ENCODE measurements around the gene GPR176.

GPR176 gene, protein sequence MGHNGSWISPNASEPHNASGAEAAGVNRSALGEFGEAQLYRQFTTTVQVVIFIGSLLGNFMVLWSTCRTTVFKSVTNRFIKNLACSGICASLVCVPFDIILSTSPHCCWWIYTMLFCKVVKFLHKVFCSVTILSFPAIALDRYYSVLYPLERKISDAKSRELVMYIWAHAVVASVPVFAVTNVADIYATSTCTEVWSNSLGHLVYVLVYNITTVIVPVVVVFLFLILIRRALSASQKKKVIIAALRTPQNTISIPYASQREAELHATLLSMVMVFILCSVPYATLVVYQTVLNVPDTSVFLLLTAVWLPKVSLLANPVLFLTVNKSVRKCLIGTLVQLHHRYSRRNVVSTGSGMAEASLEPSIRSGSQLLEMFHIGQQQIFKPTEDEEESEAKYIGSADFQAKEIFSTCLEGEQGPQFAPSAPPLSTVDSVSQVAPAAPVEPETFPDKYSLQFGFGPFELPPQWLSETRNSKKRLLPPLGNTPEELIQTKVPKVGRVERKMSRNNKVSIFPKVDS

DNA sequence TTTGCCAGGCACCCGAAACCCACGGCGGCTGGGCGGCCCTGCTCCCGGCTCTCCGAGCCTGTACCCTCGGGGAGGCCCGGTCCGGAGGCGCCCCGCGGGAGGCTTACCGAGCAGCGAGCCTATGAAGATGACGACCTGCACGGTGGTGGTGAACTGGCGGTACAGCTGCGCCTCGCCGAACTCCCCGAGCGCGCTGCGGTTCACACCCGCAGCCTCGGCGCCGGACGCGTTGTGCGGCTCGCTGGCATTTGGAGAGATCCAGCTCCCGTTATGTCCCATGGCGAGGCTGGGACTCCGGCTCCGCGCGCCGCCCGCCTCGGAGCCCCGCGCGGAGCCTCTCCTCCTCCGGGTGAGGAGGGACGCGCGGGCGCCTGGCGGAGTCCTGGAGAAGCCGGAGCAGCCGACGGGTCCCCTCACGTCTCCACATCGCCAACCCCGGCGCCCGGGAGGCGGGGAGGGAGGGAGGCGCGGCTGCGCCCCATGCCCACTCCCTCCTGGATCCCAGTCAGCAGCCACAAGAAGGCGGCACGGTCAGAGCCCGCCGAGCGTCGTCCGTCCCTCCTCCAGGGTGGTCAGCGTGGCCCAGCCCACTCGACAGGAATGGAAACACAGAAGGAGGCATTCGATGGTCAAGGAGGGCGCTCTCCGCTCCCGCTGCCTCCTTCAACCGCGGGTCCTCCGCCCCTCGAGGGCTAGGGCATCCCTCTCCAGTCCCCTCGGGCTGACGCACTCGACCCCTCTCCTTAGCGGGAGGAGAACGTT is at the start of gene GPR176:
TSS of gene GPR176 (minus strand) at position 519 of the 762 bp plus-strand sequence. CDS start at position 279, 240 bp downstream.
- DNase-seq (ENCODE audit: low spot score): peak; percentile 37

DNA sequence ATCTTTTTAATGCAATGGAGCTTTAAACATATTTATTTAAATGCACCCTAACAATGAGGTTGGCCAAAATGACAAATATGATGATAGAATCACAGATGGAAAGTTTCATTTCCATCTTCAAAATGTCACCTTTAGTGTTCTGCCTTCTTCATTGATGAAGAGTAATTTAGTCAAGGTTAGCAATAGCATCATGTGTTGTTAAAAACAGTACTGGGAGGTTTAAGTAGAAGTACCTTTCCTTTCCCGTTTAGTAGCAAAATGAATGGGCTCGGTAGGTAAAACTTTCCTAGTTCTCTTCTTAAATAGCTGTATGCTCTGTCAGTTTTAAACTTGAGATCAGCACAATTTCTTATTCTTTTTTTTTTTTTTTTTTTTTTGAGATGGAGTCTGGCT is 48.9 kb upstream of the GPR176 start:
- DNase-seq (ENCODE audit: low spot score): no peak

DNA sequence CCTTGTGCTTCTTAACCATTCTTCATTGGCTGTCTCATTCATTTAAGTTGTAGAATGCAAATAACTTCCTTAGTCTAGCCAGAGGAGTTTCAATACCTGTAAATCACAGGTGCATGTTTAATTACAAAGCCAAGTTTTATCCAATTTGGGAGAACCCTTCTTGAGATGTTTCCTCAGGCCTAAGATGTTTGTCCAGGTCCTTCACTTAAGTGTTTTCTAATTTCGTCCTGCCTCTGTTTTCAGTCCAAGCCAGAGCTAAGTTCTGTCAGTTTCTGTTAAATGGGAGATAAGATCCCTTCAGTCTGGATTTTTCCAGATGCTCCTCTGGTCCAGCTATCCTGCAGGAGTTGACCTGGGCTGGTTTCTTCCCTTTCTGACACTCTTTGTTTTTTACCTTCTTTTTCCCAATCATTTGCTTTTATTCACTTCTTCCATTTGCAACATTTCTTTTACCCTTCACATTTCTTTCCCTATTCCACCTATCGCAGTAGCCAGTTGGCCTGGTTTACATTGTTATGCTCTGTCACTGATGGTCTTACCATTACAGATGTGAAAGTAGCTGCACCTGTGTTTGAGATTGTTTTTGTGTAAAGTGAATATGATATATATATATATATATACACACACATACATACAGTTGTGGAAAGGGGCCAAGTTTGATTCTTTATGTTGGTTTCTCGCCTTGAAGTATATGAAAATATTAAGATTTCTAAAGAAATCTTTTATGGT is 48.4 kb upstream of the GPR176 start:
- DNase-seq (ENCODE audit: low spot score): no peak

DNA sequence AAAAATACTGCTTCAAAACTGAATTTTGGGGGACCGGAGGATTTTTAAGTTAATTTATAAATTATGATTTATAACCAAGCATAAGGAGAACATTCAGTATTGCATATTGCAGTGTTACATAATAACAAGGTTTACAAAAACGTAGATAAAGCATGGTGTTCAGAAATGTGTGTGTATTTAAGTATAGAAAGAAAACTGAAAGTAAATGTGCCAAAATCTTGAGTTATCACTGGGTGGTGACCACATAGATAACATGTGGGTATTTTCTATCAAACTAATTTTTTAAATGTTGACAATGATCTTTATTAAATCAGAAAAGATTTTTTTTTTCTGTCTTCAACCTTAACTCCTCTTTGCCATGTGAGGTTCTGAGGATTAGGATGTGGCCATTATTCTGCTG is 46.5 kb upstream of the GPR176 start:
- DNase-seq (ENCODE audit: low spot score): no peak

DNA sequence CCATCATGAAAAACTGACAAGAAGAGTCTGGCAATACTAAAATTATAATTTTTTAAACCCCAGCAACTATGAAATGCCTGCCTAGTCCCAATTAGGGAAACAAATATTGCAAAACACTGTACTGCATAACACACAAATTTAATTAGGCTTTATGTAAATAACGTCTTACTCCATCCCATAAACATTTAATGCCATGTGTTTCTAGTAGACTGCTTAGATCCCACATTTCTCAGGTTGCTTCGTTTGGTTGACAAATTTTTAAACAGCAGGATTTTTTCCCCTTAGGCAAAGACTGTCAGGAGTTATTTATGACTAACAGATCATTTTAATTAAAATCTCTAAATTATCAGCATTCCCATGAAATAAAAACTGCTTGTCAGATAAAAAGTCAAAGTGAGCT is 43.7 kb upstream of the GPR176 start:
- DNase-seq (ENCODE audit: low spot score): no peak

DNA sequence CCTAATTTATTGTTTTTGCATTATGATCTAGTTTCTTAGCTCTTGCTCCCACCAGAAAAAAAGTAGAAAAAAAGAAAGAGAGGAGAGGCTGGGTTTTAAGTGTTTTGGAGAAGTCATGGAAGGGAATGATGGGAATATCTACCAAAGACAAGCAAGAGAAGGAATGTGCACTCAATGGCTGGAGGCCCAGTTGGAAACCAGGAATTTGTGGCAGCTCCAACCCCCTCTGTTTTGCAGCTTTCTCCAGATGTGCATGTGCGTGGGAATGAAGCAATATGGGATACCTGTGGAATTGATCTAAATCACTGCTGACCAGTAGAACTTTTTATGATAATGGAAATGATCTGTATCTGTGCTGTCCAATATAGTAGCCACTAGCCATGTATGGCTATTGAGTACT is 41.0 kb upstream of the GPR176 start:
- DNase-seq (ENCODE audit: low spot score): no peak

DNA sequence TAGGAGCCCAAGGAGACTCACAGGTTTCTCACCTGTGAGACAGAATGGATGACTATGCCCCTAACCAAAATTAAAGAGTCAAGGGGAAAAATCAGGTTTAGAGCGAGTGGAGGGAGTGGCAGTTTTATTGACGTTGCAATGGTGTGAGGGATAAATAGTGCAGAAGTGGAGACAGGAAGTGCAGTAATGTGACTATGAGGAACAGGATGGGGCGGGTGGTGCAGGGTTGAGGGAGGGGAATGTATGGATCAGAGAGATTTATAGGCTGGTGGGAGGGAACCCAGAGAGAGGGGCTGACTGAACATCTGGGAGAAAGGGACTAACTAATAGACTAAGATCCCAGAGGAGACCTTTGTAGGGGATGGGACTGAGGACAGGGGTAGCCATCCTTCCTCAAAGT is 40.3 kb upstream of the GPR176 start:
- DNase-seq (ENCODE audit: low spot score): no peak

DNA sequence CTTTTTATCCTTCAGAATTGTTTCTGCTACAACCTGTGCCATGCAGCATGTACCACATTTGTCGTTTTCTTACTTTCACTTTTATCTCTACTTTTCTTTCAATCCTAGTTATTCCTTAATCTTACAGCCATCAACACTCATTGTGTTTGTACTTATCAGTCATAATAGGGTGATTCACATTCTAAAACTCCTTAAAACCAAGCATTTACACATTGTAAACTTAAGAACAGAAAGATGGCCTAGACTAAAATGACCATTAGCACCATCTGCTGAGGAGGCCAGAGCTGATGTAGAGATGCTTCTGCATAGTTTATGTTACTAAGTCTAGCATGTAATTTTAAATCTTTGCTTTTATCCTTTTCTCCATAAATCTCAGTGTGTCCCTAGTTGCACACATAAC is 39.3 kb upstream of the GPR176 start:
- DNase-seq (ENCODE audit: low spot score): no peak

DNA sequence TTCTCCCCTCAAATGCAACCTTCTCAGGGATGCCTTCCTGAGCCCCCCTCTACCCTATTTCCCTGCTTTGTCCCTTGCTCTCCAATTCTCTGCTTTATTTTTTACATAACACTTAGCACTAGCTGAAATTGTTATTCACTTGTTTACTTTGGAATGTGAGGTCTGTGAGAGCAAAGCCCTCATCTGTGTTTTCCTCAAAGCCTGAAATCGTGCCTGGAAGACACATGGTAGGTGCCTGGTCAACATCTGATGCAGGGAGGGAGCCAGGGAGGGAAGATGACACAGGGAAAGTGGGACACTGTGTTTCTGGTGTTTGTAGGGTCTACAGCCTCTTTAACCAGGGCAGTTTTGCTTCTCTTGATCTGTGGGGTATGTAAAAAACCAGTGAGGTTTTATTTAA is 37.4 kb upstream of the GPR176 start:
- DNase-seq (ENCODE audit: low spot score): no peak

DNA sequence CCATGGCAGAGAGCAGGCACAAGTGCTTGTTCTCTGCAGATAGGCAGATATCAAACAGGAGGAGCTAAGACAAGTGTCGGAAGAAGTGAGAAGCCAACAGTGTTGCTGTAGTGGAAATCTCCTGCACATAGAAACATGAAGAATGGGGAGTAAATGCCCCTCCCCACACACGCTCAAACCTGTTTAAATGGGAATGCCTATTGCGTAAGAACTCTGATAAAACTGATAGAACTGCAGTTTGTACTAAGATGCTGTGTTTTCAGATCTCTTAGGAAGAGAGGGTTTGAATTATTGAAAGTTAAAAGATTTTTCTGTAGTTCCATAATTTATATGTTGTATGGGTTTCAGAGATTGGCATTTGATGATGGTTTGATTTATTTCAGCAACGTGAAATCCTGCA is 33.5 kb upstream of the GPR176 start:
- DNase-seq (ENCODE audit: low spot score): no peak

DNA sequence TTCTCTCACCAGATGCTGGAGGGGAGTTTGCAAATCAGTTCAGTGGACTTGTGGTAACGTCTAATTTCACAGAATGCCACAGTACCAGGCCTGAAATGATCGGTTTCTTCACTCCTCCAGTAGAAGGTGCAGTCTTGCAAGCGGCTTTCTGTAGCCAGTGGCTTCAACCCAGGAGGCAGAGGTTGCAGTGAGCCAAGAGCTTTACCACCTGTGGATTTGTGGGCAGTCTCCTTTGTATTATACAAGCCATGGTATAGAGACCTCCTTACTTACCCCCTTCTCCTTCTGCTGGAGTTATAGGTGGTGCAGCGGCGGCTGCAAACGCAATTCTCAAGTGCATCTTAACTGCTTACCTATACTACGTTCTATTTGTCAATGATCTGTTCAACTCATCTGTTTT is 31.5 kb upstream of the GPR176 start:
- DNase-seq (ENCODE audit: low spot score): no peak

DNA sequence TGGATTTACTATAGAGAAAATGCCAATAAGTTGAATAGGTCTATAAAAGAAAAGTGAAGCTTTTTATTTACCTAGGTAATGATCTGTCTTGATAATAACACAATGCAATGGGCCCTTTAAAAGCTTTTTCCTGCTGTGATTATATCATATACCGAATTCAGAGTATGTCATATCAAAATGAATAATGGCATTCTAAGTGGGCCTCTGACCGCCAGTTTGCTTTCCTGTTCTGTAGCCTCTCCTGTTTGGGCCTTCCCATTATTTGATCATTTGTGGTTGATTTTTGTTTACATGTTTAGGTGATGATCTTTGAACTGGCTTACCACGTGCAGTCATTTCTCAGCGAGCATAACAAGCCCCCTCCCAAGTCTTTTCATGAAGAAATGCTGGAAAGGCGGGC is 28.8 kb upstream of the GPR176 start:
- DNase-seq (ENCODE audit: low spot score): peak; percentile 15

DNA sequence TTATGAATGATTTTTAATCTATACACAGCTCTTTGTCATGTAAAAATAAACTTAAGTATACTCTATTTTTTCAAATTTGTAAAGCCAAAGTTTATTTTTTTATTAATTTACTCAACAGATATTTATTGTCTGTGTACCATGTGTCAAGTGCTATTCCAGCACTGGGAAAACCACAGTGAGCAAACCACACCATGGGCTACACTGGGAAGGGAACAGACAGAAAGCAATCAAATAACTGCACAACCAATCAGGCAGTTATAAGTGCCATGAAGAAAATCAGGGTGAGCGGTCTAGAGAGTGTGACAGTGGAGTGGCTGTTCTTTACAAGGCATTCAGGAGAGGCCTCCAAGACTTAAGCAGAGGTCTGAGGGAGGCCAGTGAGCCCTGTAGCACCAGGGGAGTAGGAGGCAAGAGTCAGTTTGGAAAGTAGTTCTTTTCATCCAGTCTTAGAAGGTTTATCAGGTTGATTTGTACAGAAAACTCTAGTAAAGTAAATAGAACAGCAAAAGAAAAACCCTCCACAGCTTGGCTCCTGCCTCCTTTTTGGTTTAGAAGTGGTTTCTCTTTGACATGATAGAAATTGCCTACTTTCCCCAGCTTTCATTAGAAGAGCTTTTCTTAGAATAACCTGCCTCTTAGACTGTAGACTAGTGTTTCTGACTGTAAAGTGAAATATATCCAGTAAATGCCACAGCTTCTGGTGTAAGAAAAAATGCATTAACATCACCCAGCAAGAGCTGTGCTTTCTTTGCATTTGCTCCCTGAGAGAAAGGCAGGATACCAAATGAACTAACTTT is 27.5 kb upstream of the GPR176 start:
- no peak for DNase-seq (ENCODE audit: low spot score)

DNA sequence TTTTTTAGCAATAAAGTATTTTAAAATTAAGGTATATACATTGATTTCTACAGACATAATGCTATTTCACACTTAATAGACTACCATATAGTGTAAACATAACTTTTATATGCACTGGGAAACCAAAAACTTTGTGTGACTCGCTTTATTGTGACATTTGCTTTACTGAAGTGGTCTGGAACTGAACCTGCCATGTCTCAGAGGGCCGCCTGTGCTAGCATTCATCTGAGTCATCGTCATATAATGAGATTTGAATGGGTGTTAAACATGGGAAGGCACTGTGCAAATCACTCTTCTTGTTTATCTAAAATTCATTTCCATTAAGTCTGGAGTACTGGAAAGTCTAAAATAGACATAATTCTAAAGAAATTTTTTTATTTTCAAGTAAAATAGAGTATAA is 26.8 kb upstream of the GPR176 start:
- DNase-seq (ENCODE audit: low spot score): no peak

DNA sequence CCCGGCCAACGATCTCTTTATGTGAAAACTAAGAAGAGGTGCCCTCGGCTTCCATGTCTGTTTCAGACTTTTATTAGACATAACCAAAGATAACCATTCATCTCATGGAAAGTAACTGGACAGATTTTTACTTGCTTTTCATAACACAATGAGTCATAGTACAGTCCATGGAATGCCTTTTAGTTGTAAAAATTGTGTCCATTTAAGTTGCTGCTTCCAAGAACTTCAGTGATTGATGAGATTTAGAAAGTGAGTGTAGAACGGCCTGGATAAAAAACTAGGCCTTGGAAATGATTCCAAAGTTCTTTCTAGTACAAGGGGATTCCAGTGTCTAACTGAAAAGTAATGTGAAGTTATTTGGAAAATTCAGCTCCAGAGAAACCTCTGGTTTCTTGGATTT is 24.7 kb upstream of the GPR176 start:
- no peak for DNase-seq (ENCODE audit: low spot score)

DNA sequence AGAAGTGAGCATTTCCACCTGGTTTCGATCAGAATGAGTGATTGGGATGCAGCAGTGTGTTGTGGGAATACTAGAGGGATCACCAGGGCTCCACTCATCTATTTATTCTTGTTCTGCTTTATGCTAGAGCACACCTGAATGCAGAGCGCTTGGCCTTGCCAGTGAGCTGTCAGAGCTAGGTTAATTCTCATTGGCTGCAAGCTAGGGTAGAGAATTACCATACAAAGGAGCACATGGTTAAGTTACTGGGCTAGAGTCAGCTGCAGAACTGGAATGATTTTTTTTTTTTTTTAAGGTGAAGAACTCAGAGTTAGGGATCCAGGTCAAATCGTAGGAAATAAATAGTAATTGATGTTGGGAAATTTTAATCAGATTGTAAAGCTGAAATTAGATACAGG is 22.7 kb upstream of the GPR176 start:
- no peak for DNase-seq (ENCODE audit: low spot score)

DNA sequence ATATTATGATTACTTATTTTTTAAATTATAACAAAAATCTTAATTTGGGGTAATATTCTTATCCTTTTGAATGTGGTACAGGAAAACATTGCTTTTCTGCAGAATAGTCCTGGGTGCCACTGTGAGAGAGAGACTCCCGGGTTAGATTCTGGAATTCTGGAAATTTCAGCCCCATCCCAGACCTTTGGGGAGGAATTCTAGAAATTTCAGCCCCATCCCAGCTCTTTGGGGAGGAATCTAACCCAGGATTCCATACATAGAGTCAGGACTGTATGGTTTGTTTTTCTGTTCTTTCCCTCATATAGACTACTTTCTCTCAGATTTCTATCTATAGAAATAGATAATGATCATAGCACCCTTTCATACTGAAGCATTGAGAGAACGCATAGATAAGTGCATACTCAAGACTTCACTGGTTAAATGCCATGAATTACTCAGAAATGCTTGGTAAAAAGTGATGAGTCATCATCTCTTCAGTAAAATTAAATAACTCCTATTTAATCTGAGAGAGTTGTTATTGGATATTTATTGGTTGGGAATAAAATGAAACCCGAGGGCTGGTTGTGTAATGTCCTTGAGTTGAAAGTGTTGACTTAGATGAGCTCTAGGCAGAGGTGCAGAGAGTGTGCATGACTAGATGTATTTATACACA is 22.2 kb upstream of the GPR176 start:
- no peak for DNase-seq (ENCODE audit: low spot score)

DNA sequence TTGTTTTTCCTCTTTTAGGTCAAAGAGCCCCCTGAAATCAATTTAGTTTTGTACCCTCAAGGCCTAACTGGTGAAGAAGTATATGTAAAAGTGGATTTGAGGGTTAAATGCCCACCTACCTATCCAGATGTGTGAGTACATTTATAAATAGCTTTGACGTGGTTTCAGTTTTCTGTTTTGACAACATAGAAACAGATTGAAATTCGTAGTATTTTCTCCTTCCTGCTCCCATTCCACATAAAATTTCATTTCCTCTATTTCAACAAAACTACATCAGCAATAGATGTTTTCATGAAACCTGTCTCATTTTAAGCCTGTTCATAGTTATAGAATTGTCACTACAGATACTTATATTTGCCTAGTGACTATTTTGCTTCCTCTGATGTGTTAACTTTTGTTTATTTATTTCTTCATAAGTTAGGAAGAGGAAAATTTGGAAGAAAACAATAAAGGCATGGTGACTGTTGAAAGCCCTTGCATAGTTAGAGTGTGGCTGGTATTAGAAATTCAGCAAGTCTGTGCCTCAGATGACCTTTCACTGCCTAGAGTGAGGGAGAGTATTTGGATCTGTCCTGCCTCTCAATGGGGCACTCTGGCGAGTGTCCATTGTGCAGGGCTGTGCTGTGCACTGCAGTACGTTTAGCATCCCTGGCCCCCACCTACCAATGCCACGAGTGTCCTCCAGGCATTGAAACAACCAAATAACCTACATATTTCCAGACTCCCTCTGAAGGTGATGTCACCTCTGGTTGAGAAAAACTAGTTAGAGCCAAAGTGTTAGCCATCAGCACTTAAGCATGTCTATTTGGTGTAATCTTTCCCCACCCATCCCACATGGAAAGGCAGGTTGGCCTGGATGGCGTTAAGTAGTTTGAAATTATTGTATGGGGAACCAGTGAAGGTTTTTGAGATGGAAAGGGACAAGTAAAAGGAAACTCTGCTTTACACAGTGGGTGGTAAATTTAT is 19.7 kb upstream of the GPR176 start:
- DNase-seq (ENCODE audit: low spot score): no peak

DNA sequence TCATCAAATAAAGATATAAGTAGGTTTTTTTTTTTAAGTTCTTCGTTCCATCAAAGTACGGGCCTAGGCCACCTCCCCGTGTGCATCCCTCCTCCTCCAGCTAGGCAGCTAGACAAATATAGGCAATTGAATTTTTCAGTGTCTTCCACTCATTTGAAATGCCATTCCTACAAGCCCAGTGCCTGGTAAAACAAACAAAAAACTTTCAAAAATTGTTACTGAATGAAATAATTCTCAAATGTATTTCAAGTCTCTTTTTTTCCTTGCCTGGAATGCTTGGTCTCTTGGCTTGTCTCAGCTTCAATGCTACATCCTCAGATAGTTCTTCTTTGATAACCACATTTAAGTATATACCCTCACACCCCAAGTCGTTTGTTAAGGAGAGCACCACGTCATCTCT is 17.6 kb upstream of the GPR176 start:
- DNase-seq (ENCODE audit: low spot score): no peak

DNA sequence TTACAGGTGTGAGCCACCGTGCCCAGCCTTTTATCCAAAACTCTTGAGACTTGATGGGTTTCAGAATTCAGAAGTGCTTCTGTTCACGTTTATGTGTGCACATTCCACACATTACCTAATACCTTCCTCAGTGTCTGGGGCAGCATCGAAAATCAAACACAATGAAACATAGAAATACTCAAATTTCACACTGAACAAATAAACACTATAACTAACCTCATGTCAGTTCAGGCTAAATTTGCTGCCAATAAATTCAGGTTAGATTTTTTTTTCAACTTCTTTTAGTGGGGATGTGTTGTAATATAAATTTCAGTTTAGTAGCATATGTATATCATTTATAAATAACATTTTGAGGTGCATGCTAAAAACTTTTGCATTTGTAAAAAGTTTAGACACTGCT is 16.6 kb upstream of the GPR176 start:
- DNase-seq (ENCODE audit: low spot score): no peak

All from SW480 (cell line).